Measurements from ENCODE around the gene ZNF485.

The ZNF485 gene

GRCh38 chr10:43653746-43654145 lies 47.5 kb downstream of the ZNF485 start:
- DNase-seq (ENCODE audit: low read depth, low spot score) = no peak
- no peak for TF ChIP-seq CTCF (IDR thresholded peaks at IDR 0.05; ENCODE audit: insufficient read depth, low read length, missing control alignments)
- H3K4me3 ChIP-seq (ENCODE audit: low read depth, low read length) = no peak overlapping the region
- ChIA-PET CTCF (no interaction called here), POLR2A (no interaction called here)

GRCh38 chr10:43655311-43655710 lies 49.1 kb downstream of the ZNF485 start:
- no peak for TF ChIP-seq CTCF (IDR thresholded peaks at IDR 0.05; ENCODE audit: insufficient read depth, low read length, missing control alignments)
- H3K4me3 ChIP-seq (ENCODE audit: low read depth, low read length) = no peak overlapping the region
- POLR2A ChIA-PET = no interaction called here
- no peak for DNase-seq (ENCODE audit: low read depth, low spot score)
- CTCF ChIA-PET = no interaction called here

GRCh38 chr10:43658227-43658626 lies 52.0 kb downstream of the ZNF485 start:
- ChIA-PET CTCF (interaction anchor here (0.7 to 1.8 kb wide), 3 partner anchors 9 to 16 kb away, joined by 3 to 4 read pairs (median 4); no protein-coding TSS in a partner anchor), POLR2A (no interaction called here)
- H3K4me3 ChIP-seq (ENCODE audit: low read depth, low read length) = no peak overlapping the region
- no peak for DNase-seq (ENCODE audit: low read depth, low spot score)
- no peak for TF ChIP-seq CTCF (IDR thresholded peaks at IDR 0.05; ENCODE audit: insufficient read depth, low read length, missing control alignments)

- DNase-seq (ENCODE audit: low read depth, low spot score) = no peak
- no peak for TF ChIP-seq CTCF (IDR thresholded peaks at IDR 0.05; ENCODE audit: insufficient read depth, low read length, missing control alignments)
- CTCF ChIA-PET = no interaction called here
- POLR2A ChIA-PET = no interaction called here
- no peak overlapping the region for H3K4me3 ChIP-seq (ENCODE audit: low read depth, low read length)
Observed at GRCh38 chr10:43665054-43665453, 58.8 kb downstream of the ZNF485 start.

- no peak for TF ChIP-seq CTCF (IDR thresholded peaks at IDR 0.05; ENCODE audit: insufficient read depth, low read length, missing control alignments)
- no peak for DNase-seq (ENCODE audit: low read depth, low spot score)
- CTCF ChIA-PET = interaction anchor here (0.8 to 2.2 kb wide), 10 partner anchors 9 to 1198 kb away, joined by 3 to 7 read pairs (median 4); no protein-coding TSS in a partner anchor
- POLR2A ChIA-PET = no interaction called here
- no peak overlapping the region for H3K4me3 ChIP-seq (ENCODE audit: low read depth, low read length)
Observed at GRCh38 chr10:43666552-43666951, 60.3 kb downstream of the ZNF485 start.

GRCh38 chr10:43667317-43667731 lies 61.1 kb downstream of the ZNF485 start:
- H3K4me3 ChIP-seq (ENCODE audit: low read depth, low read length) = no peak overlapping the region
- ChIA-PET POLR2A (no interaction called here), CTCF (interaction anchor here (0.9 to 2.2 kb wide), 11 partner anchors 9 to 1197 kb away, joined by 3 to 7 read pairs (median 4); no protein-coding TSS in a partner anchor)
- DNase-seq (ENCODE audit: low read depth, low spot score) = no peak
- peak; percentile 58 for TF ChIP-seq CTCF (IDR thresholded peaks at IDR 0.05; ENCODE audit: insufficient read depth, low read length, missing control alignments)

Measured in AG04449 (cell line).